ENCODE results near the gene SNX14.
"Not testable (repeated sequence)": the region's sequence is repeated elsewhere in the genome, so short reads cannot be mapped to it uniquely, and the experiment has no call there.

Gene SNX14

GRCh38 chr6:85585741-85586140 lies 7.9 kb downstream of the SNX14 start:
- no peak for DNase-seq (ENCODE audit: extremely low read depth in 1 of 2, low read depth in 1 of 2)

- DNase-seq (ENCODE audit: extremely low read depth in 1 of 2, low read depth in 1 of 2): not testable (repeated sequence)
Measured at GRCh38 chr6:85582832-85583231, 10.8 kb downstream of the SNX14 start.

GRCh38 chr6:85581572-85581971 lies 12.1 kb downstream of the SNX14 start:
- DNase-seq (ENCODE audit: extremely low read depth in 1 of 2, low read depth in 1 of 2): no peak

GRCh38 chr6:85580878-85581267 lies 12.8 kb downstream of the SNX14 start:
- no peak for DNase-seq (ENCODE audit: extremely low read depth in 1 of 2, low read depth in 1 of 2)

GRCh38 chr6:85580118-85580877 lies 13.4 kb downstream of the SNX14 start:
- DNase-seq (ENCODE audit: extremely low read depth in 1 of 2, low read depth in 1 of 2): no peak

GRCh38 chr6:85579581-85579980 lies 14.1 kb downstream of the SNX14 start:
- no peak for DNase-seq (ENCODE audit: extremely low read depth in 1 of 2, low read depth in 1 of 2)

GRCh38 chr6:85576476-85576875 lies 17.2 kb downstream of the SNX14 start:
- DNase-seq (ENCODE audit: extremely low read depth in 1 of 2, low read depth in 1 of 2): no peak

- DNase-seq (ENCODE audit: extremely low read depth in 1 of 2, low read depth in 1 of 2): no peak
Measured at GRCh38 chr6:85574932-85575598, 18.6 kb downstream of the SNX14 start.

- DNase-seq (ENCODE audit: extremely low read depth in 1 of 2, low read depth in 1 of 2): no peak
Measured at GRCh38 chr6:85569323-85569722, 24.3 kb downstream of the SNX14 start.

- no peak for DNase-seq (ENCODE audit: extremely low read depth in 1 of 2, low read depth in 1 of 2)
Measured at GRCh38 chr6:85568411-85568810, 25.2 kb downstream of the SNX14 start.

GRCh38 chr6:85565736-85566135 lies 27.9 kb downstream of the SNX14 start:
- DNase-seq (ENCODE audit: extremely low read depth in 1 of 2, low read depth in 1 of 2): no peak

- not testable (repeated sequence) for DNase-seq (ENCODE audit: extremely low read depth in 1 of 2, low read depth in 1 of 2)
Measured at GRCh38 chr6:85564223-85564622, 29.4 kb downstream of the SNX14 start.

- no peak for DNase-seq (ENCODE audit: extremely low read depth in 1 of 2, low read depth in 1 of 2)
Measured at GRCh38 chr6:85561750-85562357, 31.8 kb downstream of the SNX14 start.

GRCh38 chr6:85556992-85557668 lies 36.5 kb downstream of the SNX14 start:
- DNase-seq (ENCODE audit: extremely low read depth in 1 of 2, low read depth in 1 of 2): no peak

- DNase-seq (ENCODE audit: extremely low read depth in 1 of 2, low read depth in 1 of 2): no peak
Measured at GRCh38 chr6:85552652-85553051, 41.0 kb downstream of the SNX14 start.

GRCh38 chr6:85551264-85551663 lies 42.4 kb downstream of the SNX14 start:
- DNase-seq (ENCODE audit: extremely low read depth in 1 of 2, low read depth in 1 of 2): no peak

- no peak for DNase-seq (ENCODE audit: extremely low read depth in 1 of 2, low read depth in 1 of 2)
Measured at GRCh38 chr6:85547719-85548118, 45.9 kb downstream of the SNX14 start.

- DNase-seq (ENCODE audit: extremely low read depth in 1 of 2, low read depth in 1 of 2): no peak
Measured at GRCh38 chr6:85544776-85545175, 48.9 kb downstream of the SNX14 start.

- DNase-seq (ENCODE audit: extremely low read depth in 1 of 2, low read depth in 1 of 2): no peak
Measured at GRCh38 chr6:85537055-85537494, 56.6 kb downstream of the SNX14 start.

- not testable (repeated sequence) for DNase-seq (ENCODE audit: extremely low read depth in 1 of 2, low read depth in 1 of 2)
Measured at GRCh38 chr6:85524281-85524680, 69.4 kb downstream of the SNX14 start.

- DNase-seq (ENCODE audit: extremely low read depth in 1 of 2, low read depth in 1 of 2): no peak
Measured at GRCh38 chr6:85516168-85516567, 77.5 kb downstream of the SNX14 start.
